Measurements from ENCODE around the gene DPY19L2.
"Not testable (repeated sequence)": the region's sequence is repeated elsewhere in the genome, so short reads cannot be mapped to it uniquely, and the experiment has no call there.

The DPY19L2 gene

GRCh38 chr12:63658501-63658900 is 9.8 kb downstream of the DPY19L2 start:
- DNase-seq, result not testable (repeated sequence)

- not testable (repeated sequence) for DNase-seq
Observed at GRCh38 chr12:63656407-63656806, 11.9 kb downstream of the DPY19L2 start.

GRCh38 chr12:63655543-63656257 is 12.6 kb downstream of the DPY19L2 start:
- not testable (repeated sequence) for DNase-seq

GRCh38 chr12:63654481-63654880 is 13.8 kb downstream of the DPY19L2 start:
- not testable (repeated sequence) for DNase-seq

- peak; percentile 32 for DNase-seq
Observed at GRCh38 chr12:63649517-63649916, 18.8 kb downstream of the DPY19L2 start.

GRCh38 chr12:63643381-63644140 is 24.7 kb downstream of the DPY19L2 start:
- DNase-seq, result peak; percentile 15

GRCh38 chr12:63624258-63624657 is 44.0 kb downstream of the DPY19L2 start:
- not testable (repeated sequence) for DNase-seq

GRCh38 chr12:63615544-63615943 is 52.7 kb downstream of the DPY19L2 start:
- not testable (repeated sequence) for DNase-seq

GRCh38 chr12:63611285-63611684 is 57.0 kb downstream of the DPY19L2 start:
- DNase-seq, result not testable (repeated sequence)

- not testable (repeated sequence) for DNase-seq
Observed at GRCh38 chr12:63609281-63609680, 59.0 kb downstream of the DPY19L2 start.

- DNase-seq, result not testable (repeated sequence)
Observed at GRCh38 chr12:63604985-63605384, 63.3 kb downstream of the DPY19L2 start.

GRCh38 chr12:63594828-63595227 is 73.5 kb downstream of the DPY19L2 start:
- not testable (repeated sequence) for DNase-seq

GRCh38 chr12:63584426-63584825 is 83.9 kb downstream of the DPY19L2 start:
- DNase-seq, result not testable (repeated sequence)

- not testable (repeated sequence) for DNase-seq
Observed at GRCh38 chr12:63583289-63583688, 85.0 kb downstream of the DPY19L2 start.

GRCh38 chr12:63577631-63578030 is 90.7 kb downstream of the DPY19L2 start:
- DNase-seq, result not testable (repeated sequence)

- DNase-seq, result not testable (repeated sequence)
Observed at GRCh38 chr12:63572038-63572437, 96.3 kb downstream of the DPY19L2 start.

- not testable (repeated sequence) for DNase-seq
Observed at GRCh38 chr12:63558445-63558844, 109.8 kb downstream of the DPY19L2 start.

GRCh38 chr12:63551397-63551796 is 116.9 kb downstream of the DPY19L2 start:
- DNase-seq, result not testable (repeated sequence)

- DNase-seq, result not testable (repeated sequence)
Observed at GRCh38 chr12:63549034-63549433, 119.3 kb downstream of the DPY19L2 start.

GRCh38 chr12:63545298-63545916 is 122.9 kb downstream of the DPY19L2 start:
- not testable (repeated sequence) for DNase-seq

- not testable (repeated sequence) for DNase-seq
Observed at GRCh38 chr12:63538656-63539055, 129.6 kb downstream of the DPY19L2 start.

- not testable (repeated sequence) for DNase-seq
Observed at GRCh38 chr12:63537838-63538237, 130.5 kb downstream of the DPY19L2 start.

- not testable (repeated sequence) for DNase-seq
Observed at GRCh38 chr12:63529641-63530040, 138.7 kb downstream of the DPY19L2 start.

Measured in T1000 (cell line).